RWPE1 (cell line): ENCODE results near the gene COL4A1.
A peak's percentile ranks its signal among the peaks of the same experiment; 100 is the strongest.

ENCODE experiments used
- CTCF ChIA-PET: fragments of 350-600 bp; sonication (Branson Sonifier 250); formaldehyde crosslinking; extraction: SDS; loops from one replicate; lab custom pipeline; 2021; lab: Yijun Ruan, JAX
- POLR2A ChIA-PET: fragments of 400-600 bp; formaldehyde crosslinking; extraction: SDS; loops from one replicate; lab custom pipeline; 2020; ENCODE audit warnings: antibody characterized with exemption; ENCODE audit not compliant: low non-redundant PET; lab: Yijun Ruan, JAX
- DNase-seq: peaks from one replicate; pipeline ENCODE4 v3.0.0; 2012; ENCODE audit warnings: low spot score
- H3K27ac ChIP-seq: fragments of 450-650 bp; 2 replicates; pipeline ENCODE4 v1.5.1; 2017
- TF ChIP-seq, protein P1 (sequence below): fragments of 450-650 bp; conservative IDR thresholded peaks from 2 replicates; pipeline ENCODE4 v1.5.1; 2017; ENCODE audit warnings: low read depth, mild to moderate bottlenecking

COL4A1 gene

DNA sequence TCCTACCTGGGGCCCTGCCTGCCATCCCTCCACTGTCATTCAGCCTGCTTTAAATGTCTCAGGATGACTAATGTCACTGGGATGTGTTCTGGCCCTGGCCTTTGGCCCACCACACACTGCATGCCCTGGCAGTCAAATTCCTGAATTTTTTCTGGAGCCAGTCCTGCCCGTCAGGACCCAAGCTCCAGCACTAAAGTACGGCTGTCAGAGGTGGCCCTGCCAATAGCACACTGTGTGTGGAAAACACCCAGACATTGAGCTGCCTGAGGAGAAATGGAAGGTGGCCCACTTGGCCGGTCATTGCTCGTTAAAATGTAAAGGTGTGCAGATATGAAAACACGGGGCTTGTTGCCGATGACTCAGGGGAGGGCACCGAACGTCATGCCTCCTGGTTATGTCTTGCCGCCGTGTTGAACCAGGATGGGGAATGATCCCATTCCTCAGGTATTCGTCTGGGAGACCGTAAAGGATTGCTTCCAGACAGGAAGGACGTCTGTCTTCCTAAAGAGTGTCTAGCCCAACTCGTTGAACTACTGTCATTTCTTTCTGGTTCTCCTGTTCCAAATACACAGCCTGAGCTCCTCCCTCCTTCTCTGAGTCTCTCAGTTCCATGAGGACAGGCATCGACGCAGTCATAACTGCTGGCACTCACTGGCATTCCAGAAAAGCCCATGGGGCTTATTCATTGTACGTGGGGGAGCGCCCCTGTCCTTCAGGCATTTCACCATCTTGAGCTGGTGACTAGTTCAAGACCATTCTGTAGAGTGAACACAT is 40.8 kb upstream of the COL4A1 start:
- CTCF ChIA-PET, result interaction anchor here (1.4 kb wide), 1 partner anchor 39 kb away, joined by 3 read pairs; no protein-coding TSS in a partner anchor
- DNase-seq, result peak; percentile 92
- TF ChIP-seq, protein P1, sequence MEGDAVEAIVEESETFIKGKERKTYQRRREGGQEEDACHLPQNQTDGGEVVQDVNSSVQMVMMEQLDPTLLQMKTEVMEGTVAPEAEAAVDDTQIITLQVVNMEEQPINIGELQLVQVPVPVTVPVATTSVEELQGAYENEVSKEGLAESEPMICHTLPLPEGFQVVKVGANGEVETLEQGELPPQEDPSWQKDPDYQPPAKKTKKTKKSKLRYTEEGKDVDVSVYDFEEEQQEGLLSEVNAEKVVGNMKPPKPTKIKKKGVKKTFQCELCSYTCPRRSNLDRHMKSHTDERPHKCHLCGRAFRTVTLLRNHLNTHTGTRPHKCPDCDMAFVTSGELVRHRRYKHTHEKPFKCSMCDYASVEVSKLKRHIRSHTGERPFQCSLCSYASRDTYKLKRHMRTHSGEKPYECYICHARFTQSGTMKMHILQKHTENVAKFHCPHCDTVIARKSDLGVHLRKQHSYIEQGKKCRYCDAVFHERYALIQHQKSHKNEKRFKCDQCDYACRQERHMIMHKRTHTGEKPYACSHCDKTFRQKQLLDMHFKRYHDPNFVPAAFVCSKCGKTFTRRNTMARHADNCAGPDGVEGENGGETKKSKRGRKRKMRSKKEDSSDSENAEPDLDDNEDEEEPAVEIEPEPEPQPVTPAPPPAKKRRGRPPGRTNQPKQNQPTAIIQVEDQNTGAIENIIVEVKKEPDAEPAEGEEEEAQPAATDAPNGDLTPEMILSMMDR, result no peak
- H3K27ac ChIP-seq, result peak overlapping the region; percentile 89
- POLR2A ChIA-PET, result interaction anchor here (1.0 kb wide), 1 partner anchor 41 kb away, joined by 3 read pairs; the partner anchor contains the start of genes COL4A1 and COL4A2

DNA sequence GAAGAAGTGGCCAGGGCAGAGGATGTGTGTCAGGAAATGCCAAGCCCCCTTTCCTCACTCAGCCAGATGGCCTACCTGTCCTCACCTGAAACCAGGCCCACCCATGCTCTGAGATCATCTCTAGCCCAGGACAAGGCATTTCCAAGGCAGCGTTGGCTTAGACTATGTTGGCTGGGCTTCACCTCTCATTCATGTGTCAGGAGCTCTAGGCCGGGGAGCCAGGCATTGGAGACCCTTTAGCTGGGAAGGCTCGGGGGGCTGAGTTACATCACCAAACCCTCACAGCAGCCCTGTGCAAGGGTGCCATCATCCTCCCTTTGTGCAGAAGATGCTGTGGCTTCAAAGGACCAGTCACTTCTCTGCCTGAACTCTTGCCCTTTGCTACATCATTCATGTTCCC is 40.1 kb upstream of the COL4A1 start:
- CTCF ChIA-PET, result interaction anchor here (1.4 kb wide), 1 partner anchor 39 kb away, joined by 3 read pairs; no protein-coding TSS in a partner anchor
- TF ChIP-seq, protein P1, result no peak
- POLR2A ChIA-PET, result no interaction called here
- H3K27ac ChIP-seq, result peak overlapping the region; percentile 89
- DNase-seq, result no peak

DNA sequence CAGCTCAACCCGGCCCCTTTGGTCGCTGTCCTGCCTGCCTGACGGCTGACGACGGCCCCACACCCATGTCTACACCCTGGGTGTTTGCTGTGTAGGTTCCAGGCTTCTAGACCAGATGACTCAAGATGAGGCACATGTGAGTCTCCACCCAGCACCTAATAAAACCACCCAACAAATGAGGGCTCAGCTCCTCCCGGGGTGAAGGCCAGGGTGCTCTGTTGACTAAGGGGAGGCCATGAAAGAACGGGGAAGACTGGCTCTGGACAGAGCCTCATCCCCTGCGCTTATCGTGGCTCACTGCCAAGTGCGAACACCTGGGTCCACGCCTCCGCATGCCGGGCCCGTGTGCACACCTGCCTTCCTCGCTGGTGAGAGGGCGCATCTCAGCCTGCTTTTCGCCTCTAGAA is 39.7 kb upstream of the COL4A1 start:
- POLR2A ChIA-PET, result no interaction called here
- TF ChIP-seq, protein P1, result no peak
- H3K27ac ChIP-seq, result peak overlapping the region; percentile 89
- CTCF ChIA-PET, result interaction anchor here (0.7 kb wide), 1 partner anchor 96 kb away, joined by 3 read pairs; no protein-coding TSS in a partner anchor
- peak; percentile 76 for DNase-seq

DNA sequence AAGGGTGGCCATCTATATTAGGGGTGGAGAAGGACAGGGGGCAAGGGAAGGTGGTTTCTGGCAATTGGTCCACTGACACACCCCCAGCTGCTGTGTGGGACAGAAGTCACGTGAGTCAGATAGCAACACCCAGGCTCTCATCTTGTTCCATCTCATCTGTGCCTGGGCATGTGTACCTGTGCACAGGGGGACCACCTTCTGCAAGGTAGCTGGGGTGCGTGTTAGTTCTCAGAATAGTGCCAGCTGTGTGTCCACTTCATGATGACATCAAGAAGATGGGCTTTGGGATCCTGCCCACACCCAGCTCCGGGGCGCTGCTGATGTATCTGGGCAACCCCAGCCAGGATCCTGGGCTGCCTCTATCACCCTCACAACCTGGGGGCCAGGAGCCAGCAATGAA is 38.7 kb upstream of the COL4A1 start:
- peak overlapping the region; percentile 89 for H3K27ac ChIP-seq
- ChIA-PET CTCF (interaction anchor here (0.9 kb wide), 1 partner anchor 561 kb away, joined by 3 read pairs; no protein-coding TSS in a partner anchor), POLR2A (no interaction called here)
- no peak for DNase-seq
- TF ChIP-seq, protein P1, result no peak

DNA sequence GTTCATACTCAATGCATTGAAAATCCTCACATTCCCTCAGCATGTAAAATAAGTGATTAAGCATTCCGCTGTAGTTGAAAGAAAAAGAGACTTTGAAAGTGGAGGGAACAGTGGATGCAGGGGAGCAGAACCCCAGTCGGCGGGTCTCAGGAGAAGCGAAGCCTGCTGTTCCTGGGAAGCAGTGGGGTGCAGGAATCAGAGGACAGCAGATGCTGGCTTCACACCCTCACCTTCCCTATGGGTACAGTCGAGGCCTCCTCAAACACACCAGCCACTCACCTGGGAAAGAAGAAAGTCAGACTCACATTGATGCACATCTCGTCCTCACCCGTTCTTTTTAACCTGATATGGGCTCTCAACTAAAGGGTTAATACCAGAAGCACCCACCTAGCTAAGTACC is 38.3 kb upstream of the COL4A1 start:
- ChIA-PET POLR2A (no interaction called here), CTCF (interaction anchor here (0.9 kb wide), 1 partner anchor 560 kb away, joined by 3 read pairs; no protein-coding TSS in a partner anchor)
- peak overlapping the region; percentile 89 for H3K27ac ChIP-seq
- no peak for DNase-seq
- TF ChIP-seq, protein P1, result no peak

DNA sequence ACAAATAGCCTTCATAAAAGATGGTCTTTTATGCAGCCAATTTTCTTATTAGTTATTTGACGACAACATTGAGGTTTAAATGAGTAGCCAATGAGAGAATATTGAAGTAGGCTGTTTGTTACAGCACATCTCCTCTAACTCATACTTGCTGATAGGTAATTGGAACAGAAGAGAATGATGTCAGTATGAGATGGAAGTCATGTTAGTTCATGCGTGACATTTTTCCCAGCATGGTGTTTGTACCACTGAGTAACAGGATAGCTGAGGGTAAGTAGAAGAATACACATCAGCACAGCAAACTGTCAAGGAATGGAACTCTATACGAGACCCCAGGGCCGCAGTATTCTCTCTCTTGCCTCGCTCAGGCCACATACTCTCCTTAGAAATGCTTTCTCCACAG is 37.4 kb upstream of the COL4A1 start:
- H3K27ac ChIP-seq, result no peak overlapping the region
- CTCF ChIA-PET, result interaction anchor here (0.7 kb wide), 1 partner anchor 11 kb away, joined by 6 read pairs; no protein-coding TSS in a partner anchor
- TF ChIP-seq, protein P1, result no peak
- POLR2A ChIA-PET, result no interaction called here
- no peak for DNase-seq
